HepG2 (cell line): ENCODE results near the gene SOX13. TPM values are rescaled to one million over a fixed set of nuclear protein-coding genes. Genes with fewer than 3 reads are reported as not detected.

Experiments used
- ARNT ChIP-seq: fragments of 450-650 bp; IDR thresholded peaks from 2 replicates; pipeline ENCODE4 v1.6.1; 2017
- FOXJ3 ChIP-seq: sonication (generic); formaldehyde crosslinking; IDR thresholded peaks from 2 replicates; pipeline ENCODE4 v1.4.0; 2020; ENCODE audit warnings: missing genetic modification reagents, mild to moderate bottlenecking, borderline replicate concordance
- HOXA9 ChIP-seq: sonication (generic); formaldehyde crosslinking; IDR thresholded peaks from 2 replicates; pipeline ENCODE4 v1.8.1; 2022; ENCODE audit warnings: missing genetic modification reagents, mild to moderate bottlenecking, moderate library complexity, borderline replicate concordance
- KAT2B ChIP-seq: fragments of 150-350 bp; IDR thresholded peaks from 2 replicates; pipeline ENCODE4 v1.6.1; 2014; ENCODE audit warnings: low read depth, low read length, borderline replicate concordance
- RCOR2 ChIP-seq: IDR thresholded peaks from 2 replicates; pipeline ENCODE4 v1.6.1; 2016; ENCODE audit warnings: missing biosample characterization, missing genetic modification reagents
- STAT5B ChIP-seq: sonication (generic); formaldehyde crosslinking; IDR thresholded peaks from 2 replicates; pipeline ENCODE4 v1.4.0; 2020; ENCODE audit warnings: missing genetic modification reagents
- TAF1 ChIP-seq: sonication (generic); formaldehyde crosslinking; IDR thresholded peaks from 2 replicates; pipeline ENCODE4 v1.4.0; 2020; ENCODE audit warnings: missing genetic modification reagents
- ZFP36 ChIP-seq: fragments of 150-350 bp; IDR thresholded peaks from 2 replicates; pipeline ENCODE4 v1.6.1; 2018; ENCODE audit warnings: borderline replicate concordance, low read length, low read depth; ENCODE audit not compliant: partially characterized antibody
- ZNF101 ChIP-seq: sonication (generic); formaldehyde crosslinking; IDR thresholded peaks from 2 replicates; pipeline ENCODE4 v1.4.0; 2020; ENCODE audit warnings: mild to moderate bottlenecking, low read depth, missing genetic modification reagents, borderline replicate concordance
- ZNF660 ChIP-seq: sonication (generic); formaldehyde crosslinking; IDR thresholded peaks from 2 replicates; pipeline ENCODE4 v1.5.1; 2020; ENCODE audit warnings: mild to moderate bottlenecking, low read depth, missing genetic modification reagents, borderline replicate concordance
- polyA plus RNA-seq, 8 experiments: library from polyadenylated mRNA; depleted of rRNA in 3 of 8; stranded (reverse) in 7 of 8; unstranded in 1 of 8; fragments of >200 nt; fragmentation: Illumina TruSeq in 4 of 8; extraction: Trizol in 4 of 8; gene quantifications; 2 replicates each; pipeline versions ENCODE4 v1.2.1 to v1.2.3, GENCODE V29; 2011 to 2016; ENCODE audit warnings: low read depth in 4 of 8, missing spikeins in 1 of 8, mixed read lengths in 1 of 8; ENCODE audit not compliant: insufficient read depth in 1 of 8
- total RNA-seq, 5 experiments: library from RNA; depleted of rRNA; stranded (reverse); fragments of >200 nt; fragmentation: Illumina TruSeq; extraction: Trizol; gene quantifications; 2 replicates each; pipeline ENCODE4 v1.2.3, GENCODE V29; 2016; ENCODE audit warnings: low read depth in 1 of 5
- TF ChIP-seq, protein P1 (sequence below): sonication (generic); formaldehyde crosslinking; IDR thresholded peaks from 2 replicates; pipeline ENCODE4 v1.5.0; 2020; ENCODE audit warnings: missing genetic modification reagents, mild to moderate bottlenecking, borderline replicate concordance
- TF ChIP-seq, protein P2 (sequence below): sonication (generic); formaldehyde crosslinking; IDR thresholded peaks from 2 replicates; pipeline ENCODE4 v1.8.1; 2023; ENCODE audit warnings: missing genetic modification reagents, inconsistent platforms, borderline replicate concordance
- TF ChIP-seq, protein P3 (sequence below): sonication (generic); formaldehyde crosslinking; IDR thresholded peaks from 2 replicates; pipeline ENCODE4 v1.9.0; 2022; ENCODE audit warnings: missing genetic modification reagents, mild to moderate bottlenecking, borderline replicate concordance
- TF ChIP-seq, protein P4 (sequence below): sonication (generic); formaldehyde crosslinking; IDR thresholded peaks from 2 replicates; pipeline ENCODE4 v1.5.0; 2020; ENCODE audit warnings: mild to moderate bottlenecking, missing genetic modification reagents
- TF ChIP-seq, protein P5 (sequence below): IDR thresholded peaks from 2 replicates; pipeline ENCODE4 v1.6.1; 2016; ENCODE audit warnings: low read depth, borderline replicate concordance
- TF ChIP-seq, protein P6 (sequence below): sonication (generic); formaldehyde crosslinking; IDR thresholded peaks from 2 replicates; pipeline ENCODE4 v1.5.1; 2020; ENCODE audit warnings: missing genetic modification reagents, mild to moderate bottlenecking, borderline replicate concordance

The SOX13 gene
- total and polyA plus RNA-seq, 2 of the 13 experiments (the other 11 are each of a cell fraction or from before 2014, with no cell fraction given): 13.3 to 15.8 TPM

DNA sequence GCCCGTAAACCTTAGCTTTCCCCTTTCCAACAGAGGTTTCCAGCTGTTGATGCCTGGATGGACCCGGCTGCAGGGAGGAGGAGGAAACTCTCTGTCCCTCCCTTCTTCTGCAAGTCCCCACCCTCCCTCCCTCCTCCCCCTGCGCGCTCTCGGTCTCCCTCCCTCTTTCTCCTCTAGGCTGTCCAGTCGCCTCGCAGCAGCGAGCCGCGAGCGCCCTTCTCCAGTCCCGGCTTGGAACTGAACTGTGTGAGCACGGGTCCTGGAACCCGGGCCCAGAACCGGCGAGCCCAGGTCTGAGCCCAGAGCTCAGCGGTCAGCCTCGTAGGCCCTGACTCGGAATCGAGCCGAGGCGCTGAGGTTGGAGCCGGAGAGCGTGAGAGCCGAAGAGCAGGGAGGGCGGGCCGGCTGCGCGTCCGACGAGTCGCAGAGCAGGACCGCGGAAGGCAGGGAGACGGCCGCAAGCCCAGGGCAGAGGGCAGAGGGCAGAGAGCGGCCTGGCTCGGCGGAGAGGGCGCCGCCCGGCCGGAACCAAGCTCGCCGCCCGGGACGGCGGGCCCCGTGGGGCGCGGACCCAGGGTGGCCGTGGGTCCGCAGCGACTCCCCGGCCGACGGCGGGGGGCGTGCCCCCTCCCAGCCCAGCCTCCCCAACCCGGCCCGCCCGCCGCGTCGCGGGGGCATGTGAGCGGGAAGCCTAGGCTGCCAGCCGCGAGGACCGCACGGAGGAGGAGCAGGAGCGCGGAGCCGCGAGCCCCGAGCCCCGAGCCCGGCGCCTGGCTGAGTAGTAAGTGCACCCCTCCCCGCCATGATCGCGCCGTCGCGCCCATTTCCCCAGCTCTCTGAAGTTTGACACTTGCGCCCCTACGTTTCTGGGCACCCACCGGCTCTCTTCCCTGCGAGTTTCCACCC, at the start of gene SOX13 (continued):
- TF ChIP-seq, protein P1, sequence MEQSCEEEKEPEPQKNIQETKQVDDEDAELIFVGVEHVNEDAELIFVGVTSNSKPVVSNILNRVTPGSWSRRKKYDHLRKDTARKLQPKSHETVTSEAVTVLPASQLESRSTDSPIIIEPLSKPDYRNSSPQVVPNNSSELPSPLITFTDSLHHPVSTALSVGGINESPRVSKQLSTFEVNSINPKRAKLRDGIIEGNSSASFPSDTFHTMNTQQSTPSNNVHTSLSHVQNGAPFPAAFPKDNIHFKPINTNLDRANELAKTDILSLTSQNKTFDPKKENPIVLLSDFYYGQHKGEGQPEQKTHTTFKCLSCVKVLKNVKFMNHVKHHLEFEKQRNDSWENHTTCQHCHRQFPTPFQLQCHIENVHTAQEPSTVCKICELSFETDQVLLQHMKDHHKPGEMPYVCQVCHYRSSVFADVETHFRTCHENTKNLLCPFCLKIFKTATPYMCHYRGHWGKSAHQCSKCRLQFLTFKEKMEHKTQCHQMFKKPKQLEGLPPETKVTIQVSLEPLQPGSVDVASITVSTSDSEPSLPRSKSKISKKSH: 0 out of 2 replicates have a peak, but pooled peaks have one; percentile 42
- no peak for TF ChIP-seq ZFP36
- TF ChIP-seq, protein P2, sequence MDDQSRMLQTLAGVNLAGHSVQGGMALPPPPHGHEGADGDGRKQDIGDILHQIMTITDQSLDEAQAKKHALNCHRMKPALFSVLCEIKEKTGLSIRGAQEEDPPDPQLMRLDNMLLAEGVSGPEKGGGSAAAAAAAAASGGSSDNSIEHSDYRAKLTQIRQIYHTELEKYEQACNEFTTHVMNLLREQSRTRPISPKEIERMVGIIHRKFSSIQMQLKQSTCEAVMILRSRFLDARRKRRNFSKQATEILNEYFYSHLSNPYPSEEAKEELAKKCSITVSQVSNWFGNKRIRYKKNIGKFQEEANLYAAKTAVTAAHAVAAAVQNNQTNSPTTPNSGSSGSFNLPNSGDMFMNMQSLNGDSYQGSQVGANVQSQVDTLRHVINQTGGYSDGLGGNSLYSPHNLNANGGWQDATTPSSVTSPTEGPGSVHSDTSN (CRISPR knock-in tag): no peak
- TF ChIP-seq STAT5B (CRISPR knock-in tag): no peak
- no peak for TF ChIP-seq FOXJ3 (CRISPR knock-in tag)
- no peak for TF ChIP-seq ARNT
- no peak for TF ChIP-seq KAT2B
- TF ChIP-seq ZNF101 (CRISPR knock-in tag): no peak
- no peak for TF ChIP-seq RCOR2 (CRISPR knock-in tag)
- TF ChIP-seq TAF1 (CRISPR knock-in tag): peak; percentile 85
- TF ChIP-seq ZNF660 (CRISPR knock-in tag): no peak
- TF ChIP-seq, protein P3, sequence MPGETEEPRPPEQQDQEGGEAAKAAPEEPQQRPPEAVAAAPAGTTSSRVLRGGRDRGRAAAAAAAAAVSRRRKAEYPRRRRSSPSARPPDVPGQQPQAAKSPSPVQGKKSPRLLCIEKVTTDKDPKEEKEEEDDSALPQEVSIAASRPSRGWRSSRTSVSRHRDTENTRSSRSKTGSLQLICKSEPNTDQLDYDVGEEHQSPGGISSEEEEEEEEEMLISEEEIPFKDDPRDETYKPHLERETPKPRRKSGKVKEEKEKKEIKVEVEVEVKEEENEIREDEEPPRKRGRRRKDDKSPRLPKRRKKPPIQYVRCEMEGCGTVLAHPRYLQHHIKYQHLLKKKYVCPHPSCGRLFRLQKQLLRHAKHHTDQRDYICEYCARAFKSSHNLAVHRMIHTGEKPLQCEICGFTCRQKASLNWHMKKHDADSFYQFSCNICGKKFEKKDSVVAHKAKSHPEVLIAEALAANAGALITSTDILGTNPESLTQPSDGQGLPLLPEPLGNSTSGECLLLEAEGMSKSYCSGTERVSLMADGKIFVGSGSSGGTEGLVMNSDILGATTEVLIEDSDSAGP (CRISPR knock-in tag): peak; percentile 79
- TF ChIP-seq, protein P4, sequence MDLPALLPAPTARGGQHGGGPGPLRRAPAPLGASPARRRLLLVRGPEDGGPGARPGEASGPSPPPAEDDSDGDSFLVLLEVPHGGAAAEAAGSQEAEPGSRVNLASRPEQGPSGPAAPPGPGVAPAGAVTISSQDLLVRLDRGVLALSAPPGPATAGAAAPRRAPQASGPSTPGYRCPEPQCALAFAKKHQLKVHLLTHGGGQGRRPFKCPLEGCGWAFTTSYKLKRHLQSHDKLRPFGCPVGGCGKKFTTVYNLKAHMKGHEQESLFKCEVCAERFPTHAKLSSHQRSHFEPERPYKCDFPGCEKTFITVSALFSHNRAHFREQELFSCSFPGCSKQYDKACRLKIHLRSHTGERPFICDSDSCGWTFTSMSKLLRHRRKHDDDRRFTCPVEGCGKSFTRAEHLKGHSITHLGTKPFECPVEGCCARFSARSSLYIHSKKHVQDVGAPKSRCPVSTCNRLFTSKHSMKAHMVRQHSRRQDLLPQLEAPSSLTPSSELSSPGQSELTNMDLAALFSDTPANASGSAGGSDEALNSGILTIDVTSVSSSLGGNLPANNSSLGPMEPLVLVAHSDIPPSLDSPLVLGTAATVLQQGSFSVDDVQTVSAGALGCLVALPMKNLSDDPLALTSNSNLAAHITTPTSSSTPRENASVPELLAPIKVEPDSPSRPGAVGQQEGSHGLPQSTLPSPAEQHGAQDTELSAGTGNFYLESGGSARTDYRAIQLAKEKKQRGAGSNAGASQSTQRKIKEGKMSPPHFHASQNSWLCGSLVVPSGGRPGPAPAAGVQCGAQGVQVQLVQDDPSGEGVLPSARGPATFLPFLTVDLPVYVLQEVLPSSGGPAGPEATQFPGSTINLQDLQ: no peak
- no peak for TF ChIP-seq HOXA9 (CRISPR knock-in tag)
- TF ChIP-seq, protein P5, sequence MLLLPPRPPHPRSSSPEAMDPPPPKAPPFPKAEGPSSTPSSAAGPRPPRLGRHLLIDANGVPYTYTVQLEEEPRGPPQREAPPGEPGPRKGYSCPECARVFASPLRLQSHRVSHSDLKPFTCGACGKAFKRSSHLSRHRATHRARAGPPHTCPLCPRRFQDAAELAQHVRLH: peak; percentile 61; the same call in 1 of the 2 replicates
- TF ChIP-seq, protein P6, sequence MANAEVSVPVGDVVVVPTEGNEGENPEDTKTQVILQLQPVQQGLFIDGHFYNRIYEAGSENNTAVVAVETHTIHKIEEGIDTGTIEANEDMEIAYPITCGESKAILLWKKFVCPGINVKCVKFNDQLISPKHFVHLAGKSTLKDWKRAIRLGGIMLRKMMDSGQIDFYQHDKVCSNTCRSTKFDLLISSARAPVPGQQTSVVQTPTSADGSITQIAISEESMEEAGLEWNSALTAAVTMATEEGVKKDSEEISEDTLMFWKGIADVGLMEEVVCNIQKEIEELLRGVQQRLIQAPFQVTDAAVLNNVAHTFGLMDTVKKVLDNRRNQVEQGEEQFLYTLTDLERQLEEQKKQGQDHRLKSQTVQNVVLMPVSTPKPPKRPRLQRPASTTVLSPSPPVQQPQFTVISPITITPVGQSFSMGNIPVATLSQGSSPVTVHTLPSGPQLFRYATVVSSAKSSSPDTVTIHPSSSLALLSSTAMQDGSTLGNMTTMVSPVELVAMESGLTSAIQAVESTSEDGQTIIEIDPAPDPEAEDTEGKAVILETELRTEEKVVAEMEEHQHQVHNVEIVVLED (CRISPR knock-in tag): peak; percentile 39; the same call in 1 of the 2 replicates
